ENCODE data around the gene MUC6.

MUC6 gene

DNA sequence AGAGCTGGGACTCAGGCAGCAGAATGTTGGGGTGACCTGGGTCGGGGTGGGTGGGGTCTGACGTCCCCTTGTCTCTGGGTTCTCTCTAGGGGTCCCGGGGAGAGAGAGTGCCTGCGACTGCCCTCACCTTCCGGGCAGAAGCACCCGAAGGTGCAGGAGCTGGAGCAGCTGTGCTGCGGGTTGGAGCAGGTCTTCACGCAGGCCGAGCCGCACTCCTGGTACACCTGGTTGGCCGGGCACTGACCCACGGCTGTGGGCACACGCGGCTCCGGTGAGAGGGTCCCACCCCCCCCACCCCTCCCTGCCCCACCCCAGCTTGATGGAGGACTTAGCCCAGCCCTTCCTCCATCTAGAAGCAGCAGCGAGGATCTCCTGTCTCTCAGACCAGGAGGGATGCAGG is 6.4 kb downstream of the MUC6 start:
- WGBS (ENCODE audit: insufficient coverage): 85% methylated on average over 6 of the region's 16 CpGs
- Histone ChIP-seq H3K9me3 (ENCODE audit: control extremely low read depth in 1 of 5, control insufficient read depth in 4 of 5, insufficient read depth in 2 of 5, low read depth in 1 of 5, low read length in 4 of 5) (no peaks in the 10 kb centered on the region), H3K36me3 (ENCODE audit: control insufficient read depth in 4 of 4, insufficient read depth in 4 of 4, low read length in 3 of 4) (no peaks in the 10 kb centered on the region), H3K27ac (ENCODE audit: insufficient read depth in 1 of 2, low read depth in 1 of 2, low read length in 2 of 2, poor library complexity in 1 of 2, severe bottlenecking in 2 of 2) (no peak overlapping the region), H3K27me3 (replicated peaks in 2 of 5; ENCODE audit: control insufficient read depth in 4 of 5, insufficient read depth in 5 of 5, low read length in 4 of 5) (no peaks in the 10 kb centered on the region), H3K4me1 (ENCODE audit: control extremely low read depth in 1 of 4, control insufficient read depth in 4 of 4, insufficient read depth in 4 of 4, low read length in 3 of 4) (no peaks in the 10 kb centered on the region), H3K4me3 (ENCODE audit: control insufficient read depth in 1 of 7, extremely low read depth in 1 of 7, insufficient read depth in 4 of 7, low read depth in 2 of 7, low read length in 6 of 7) (no peak overlapping the region)
- POLR2A ChIA-PET: no interaction called here
- no peak for DNase-seq
- CTCF ChIA-PET: no interaction called here

DNA sequence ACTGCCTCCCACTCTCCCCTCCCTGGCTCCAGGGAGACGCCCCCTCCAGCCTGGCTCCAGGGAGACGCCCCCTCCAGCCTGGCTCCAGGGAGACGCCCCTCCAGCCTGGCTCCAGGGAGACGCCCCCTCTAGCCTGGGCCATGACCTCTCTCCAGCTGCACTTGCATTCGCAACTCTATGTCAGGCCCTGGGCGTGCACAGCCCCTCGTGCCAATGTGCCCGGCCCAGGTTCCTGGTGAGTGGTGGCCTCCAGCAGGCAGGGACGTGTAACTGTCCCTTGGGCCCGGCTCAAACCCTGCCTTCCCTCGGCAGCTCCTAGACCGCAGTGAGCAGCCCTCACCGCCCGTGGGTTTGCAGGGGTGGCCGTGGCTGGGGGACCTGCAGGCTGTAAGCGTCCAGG is 6.9 kb downstream of the MUC6 start:
- Histone ChIP-seq H3K27ac (ENCODE audit: insufficient read depth in 1 of 2, low read depth in 1 of 2, low read length in 2 of 2, poor library complexity in 1 of 2, severe bottlenecking in 2 of 2) (no peak overlapping the region), H3K27me3 (replicated peaks in 2 of 5; ENCODE audit: control insufficient read depth in 4 of 5, insufficient read depth in 5 of 5, low read length in 4 of 5) (no peaks in the 10 kb centered on the region), H3K4me3 (ENCODE audit: control insufficient read depth in 1 of 7, extremely low read depth in 1 of 7, insufficient read depth in 4 of 7, low read depth in 2 of 7, low read length in 6 of 7) (no peak overlapping the region), H3K36me3 (ENCODE audit: control insufficient read depth in 4 of 4, insufficient read depth in 4 of 4, low read length in 3 of 4) (no peaks in the 10 kb centered on the region), H3K9me3 (ENCODE audit: control extremely low read depth in 1 of 5, control insufficient read depth in 4 of 5, insufficient read depth in 2 of 5, low read depth in 1 of 5, low read length in 4 of 5) (no peaks in the 10 kb centered on the region), H3K4me1 (ENCODE audit: control extremely low read depth in 1 of 4, control insufficient read depth in 4 of 4, insufficient read depth in 4 of 4, low read length in 3 of 4) (no peaks in the 10 kb centered on the region)
- ChIA-PET CTCF (interaction anchor here (0.6 kb wide), 1 partner anchor 267 kb away, joined by 3 read pairs; no protein-coding TSS in a partner anchor), POLR2A (no interaction called here)
- no peak for DNase-seq
- 64% methylated on average over 16 of the region's 16 CpGs for WGBS (ENCODE audit: insufficient coverage)

DNA sequence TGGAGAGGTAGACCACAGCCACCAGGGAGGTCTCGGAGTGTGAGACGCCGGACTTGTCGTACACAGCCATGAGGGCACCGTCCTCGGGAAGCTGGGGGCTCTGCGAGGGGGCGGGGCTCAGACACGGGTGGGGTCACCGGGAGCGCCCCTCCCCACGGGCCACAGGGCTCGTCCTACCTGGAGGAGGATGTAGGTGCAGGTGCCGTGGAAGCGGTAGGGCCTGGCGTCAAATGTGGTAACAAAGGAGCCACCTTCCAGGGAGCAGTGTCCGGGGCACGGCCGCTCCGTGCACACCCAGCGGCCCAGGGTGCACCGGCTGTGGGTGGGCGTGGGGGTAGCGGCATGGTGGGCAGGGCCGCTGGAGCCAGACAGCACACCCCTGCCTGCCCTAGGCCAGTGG is 7.5 kb downstream of the MUC6 start:
- no peak overlapping the region for H3K4me3 ChIP-seq (ENCODE audit: control insufficient read depth in 1 of 7, extremely low read depth in 1 of 7, insufficient read depth in 4 of 7, low read depth in 2 of 7, low read length in 6 of 7)
- H3K9me3 ChIP-seq (ENCODE audit: control extremely low read depth in 1 of 5, control insufficient read depth in 4 of 5, insufficient read depth in 2 of 5, low read depth in 1 of 5, low read length in 4 of 5): no peaks in the 10 kb centered on the region
- DNase-seq: no peak
- 93% methylated on average over 22 of the region's 25 CpGs for WGBS (ENCODE audit: insufficient coverage)
- H3K27me3 ChIP-seq (replicated peaks in 2 of 5; ENCODE audit: control insufficient read depth in 4 of 5, insufficient read depth in 5 of 5, low read length in 4 of 5): no peaks in the 10 kb centered on the region
- ChIA-PET CTCF (interaction anchor here (0.6 kb wide), 1 partner anchor 266 kb away, joined by 3 read pairs; no protein-coding TSS in a partner anchor), POLR2A (no interaction called here)
- no peaks in the 10 kb centered on the region for H3K4me1 ChIP-seq (ENCODE audit: control extremely low read depth in 1 of 4, control insufficient read depth in 4 of 4, insufficient read depth in 4 of 4, low read length in 3 of 4)
- no peak overlapping the region for H3K27ac ChIP-seq (ENCODE audit: insufficient read depth in 1 of 2, low read depth in 1 of 2, low read length in 2 of 2, poor library complexity in 1 of 2, severe bottlenecking in 2 of 2)
- H3K36me3 ChIP-seq (ENCODE audit: control insufficient read depth in 4 of 4, insufficient read depth in 4 of 4, low read length in 3 of 4): no peaks in the 10 kb centered on the region

DNA sequence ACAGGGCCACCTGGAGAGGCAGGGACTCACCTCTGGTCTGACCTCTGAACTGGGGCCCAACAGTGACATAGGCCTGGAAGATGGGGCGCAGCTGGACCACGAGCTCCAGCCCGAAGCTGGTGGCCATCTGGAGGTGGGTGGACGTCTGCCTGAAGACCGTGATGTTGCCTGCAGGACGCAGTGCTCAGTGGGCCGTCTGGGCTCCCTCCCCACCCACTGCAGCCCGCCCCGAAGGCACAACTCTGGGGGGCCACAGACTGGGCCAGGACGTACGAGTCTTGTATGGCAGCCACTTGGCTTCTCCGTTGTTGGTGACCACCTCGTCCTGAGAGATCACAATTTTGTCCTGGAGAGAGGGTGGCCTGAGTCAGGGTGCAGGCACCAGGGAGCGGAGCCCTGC is 7.9 kb downstream of the MUC6 start:
- no peaks in the 10 kb centered on the region for H3K4me1 ChIP-seq (ENCODE audit: control extremely low read depth in 1 of 4, control insufficient read depth in 4 of 4, insufficient read depth in 4 of 4, low read length in 3 of 4)
- H3K4me3 ChIP-seq (ENCODE audit: control insufficient read depth in 1 of 7, extremely low read depth in 1 of 7, insufficient read depth in 4 of 7, low read depth in 2 of 7, low read length in 6 of 7): no peak overlapping the region
- 92% methylated on average over 10 of the region's 14 CpGs for WGBS (ENCODE audit: insufficient coverage)
- H3K36me3 ChIP-seq (ENCODE audit: control insufficient read depth in 4 of 4, insufficient read depth in 4 of 4, low read length in 3 of 4): no peaks in the 10 kb centered on the region
- ChIA-PET CTCF (no interaction called here), POLR2A (no interaction called here)
- no peaks in the 10 kb centered on the region for H3K9me3 ChIP-seq (ENCODE audit: control extremely low read depth in 1 of 5, control insufficient read depth in 4 of 5, insufficient read depth in 2 of 5, low read depth in 1 of 5, low read length in 4 of 5)
- H3K27me3 ChIP-seq (replicated peaks in 2 of 5; ENCODE audit: control insufficient read depth in 4 of 5, insufficient read depth in 5 of 5, low read length in 4 of 5): no peaks in the 10 kb centered on the region
- no peak overlapping the region for H3K27ac ChIP-seq (ENCODE audit: insufficient read depth in 1 of 2, low read depth in 1 of 2, low read length in 2 of 2, poor library complexity in 1 of 2, severe bottlenecking in 2 of 2)
- DNase-seq: no peak

DNA sequence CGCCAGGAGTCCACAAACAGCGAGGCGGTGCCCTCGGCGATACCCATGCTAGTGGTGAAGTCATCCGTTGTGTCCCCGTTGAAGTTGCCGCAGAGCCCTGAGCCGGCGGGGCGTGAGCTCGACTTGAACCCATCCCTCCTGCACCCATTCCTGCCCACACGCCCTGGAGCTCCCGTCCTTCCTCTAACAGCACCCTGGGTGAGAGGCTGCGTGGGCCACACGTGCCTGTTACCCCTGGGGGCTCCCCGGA is 8.3 kb downstream of the MUC6 start:
- POLR2A ChIA-PET: no interaction called here
- Histone ChIP-seq H3K27me3 (replicated peaks in 2 of 5; ENCODE audit: control insufficient read depth in 4 of 5, insufficient read depth in 5 of 5, low read length in 4 of 5) (no peaks in the 10 kb centered on the region), H3K4me3 (ENCODE audit: control insufficient read depth in 1 of 7, extremely low read depth in 1 of 7, insufficient read depth in 4 of 7, low read depth in 2 of 7, low read length in 6 of 7) (no peak overlapping the region), H3K4me1 (ENCODE audit: control extremely low read depth in 1 of 4, control insufficient read depth in 4 of 4, insufficient read depth in 4 of 4, low read length in 3 of 4) (no peaks in the 10 kb centered on the region), H3K36me3 (ENCODE audit: control insufficient read depth in 4 of 4, insufficient read depth in 4 of 4, low read length in 3 of 4) (no peaks in the 10 kb centered on the region), H3K27ac (ENCODE audit: insufficient read depth in 1 of 2, low read depth in 1 of 2, low read length in 2 of 2, poor library complexity in 1 of 2, severe bottlenecking in 2 of 2) (no peak overlapping the region), H3K9me3 (ENCODE audit: control extremely low read depth in 1 of 5, control insufficient read depth in 4 of 5, insufficient read depth in 2 of 5, low read depth in 1 of 5, low read length in 4 of 5) (no peaks in the 10 kb centered on the region)
- CTCF ChIA-PET: no interaction called here
- WGBS (ENCODE audit: insufficient coverage): 91% methylated on average over 16 of the region's 17 CpGs
- no peak for DNase-seq

DNA sequence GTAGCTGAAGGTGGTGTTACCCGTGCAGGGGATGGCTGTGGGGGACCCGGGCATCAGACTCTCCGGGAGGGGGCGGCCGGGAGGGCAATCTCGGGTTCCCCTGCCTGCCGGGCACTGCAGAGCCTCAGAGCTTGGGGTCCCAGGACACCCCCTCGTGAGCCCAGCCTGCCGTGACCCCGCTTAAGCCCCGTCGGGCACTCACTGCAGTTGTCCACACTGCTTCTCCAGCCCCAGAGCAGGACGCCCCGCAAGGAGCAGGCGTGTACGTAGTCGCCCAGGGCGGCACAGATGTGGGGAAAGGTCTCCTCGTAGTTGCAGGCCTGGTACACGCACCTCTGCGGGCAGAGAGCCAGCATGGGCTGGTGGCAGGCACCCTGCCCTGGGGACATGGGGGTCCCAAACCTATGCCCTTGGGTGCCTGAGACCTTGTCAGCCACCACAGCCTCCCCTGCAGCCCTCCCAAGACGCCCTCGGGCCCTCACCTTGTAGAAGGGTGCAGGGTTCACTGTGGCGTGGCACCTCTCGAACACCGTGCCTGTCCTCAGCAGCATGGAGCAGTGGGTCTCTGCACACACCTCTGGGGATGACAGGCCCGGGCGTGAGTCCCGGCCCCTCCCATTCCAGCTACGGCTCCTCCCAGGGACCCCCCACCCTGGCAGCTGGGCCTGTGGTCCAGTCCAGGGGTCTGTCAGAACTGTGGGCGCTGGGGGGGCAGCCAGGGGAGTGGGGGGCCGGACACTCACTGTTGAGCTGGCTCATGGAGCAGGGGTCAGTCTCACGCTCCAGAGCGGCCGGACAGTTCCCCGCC is 8.8 kb downstream of the MUC6 start:
- no peaks in the 10 kb centered on the region for H3K36me3 ChIP-seq (ENCODE audit: control insufficient read depth in 4 of 4, insufficient read depth in 4 of 4, low read length in 3 of 4)
- H3K27ac ChIP-seq (ENCODE audit: insufficient read depth in 1 of 2, low read depth in 1 of 2, low read length in 2 of 2, poor library complexity in 1 of 2, severe bottlenecking in 2 of 2): no peak overlapping the region
- H3K27me3 ChIP-seq (replicated peaks in 2 of 5; ENCODE audit: control insufficient read depth in 4 of 5, insufficient read depth in 5 of 5, low read length in 4 of 5): no peaks in the 10 kb centered on the region
- POLR2A ChIA-PET: no interaction called here
- CTCF ChIA-PET: no interaction called here
- H3K4me1 ChIP-seq (ENCODE audit: control extremely low read depth in 1 of 4, control insufficient read depth in 4 of 4, insufficient read depth in 4 of 4, low read length in 3 of 4): no peaks in the 10 kb centered on the region
- DNase-seq: no peak
- 94% methylated on average over 24 of the region's 36 CpGs for WGBS (ENCODE audit: insufficient coverage)
- H3K4me3 ChIP-seq (ENCODE audit: control insufficient read depth in 1 of 7, extremely low read depth in 1 of 7, insufficient read depth in 4 of 7, low read depth in 2 of 7, low read length in 6 of 7): no peak overlapping the region
- H3K9me3 ChIP-seq (ENCODE audit: control extremely low read depth in 1 of 5, control insufficient read depth in 4 of 5, insufficient read depth in 2 of 5, low read depth in 1 of 5, low read length in 4 of 5): no peaks in the 10 kb centered on the region

DNA sequence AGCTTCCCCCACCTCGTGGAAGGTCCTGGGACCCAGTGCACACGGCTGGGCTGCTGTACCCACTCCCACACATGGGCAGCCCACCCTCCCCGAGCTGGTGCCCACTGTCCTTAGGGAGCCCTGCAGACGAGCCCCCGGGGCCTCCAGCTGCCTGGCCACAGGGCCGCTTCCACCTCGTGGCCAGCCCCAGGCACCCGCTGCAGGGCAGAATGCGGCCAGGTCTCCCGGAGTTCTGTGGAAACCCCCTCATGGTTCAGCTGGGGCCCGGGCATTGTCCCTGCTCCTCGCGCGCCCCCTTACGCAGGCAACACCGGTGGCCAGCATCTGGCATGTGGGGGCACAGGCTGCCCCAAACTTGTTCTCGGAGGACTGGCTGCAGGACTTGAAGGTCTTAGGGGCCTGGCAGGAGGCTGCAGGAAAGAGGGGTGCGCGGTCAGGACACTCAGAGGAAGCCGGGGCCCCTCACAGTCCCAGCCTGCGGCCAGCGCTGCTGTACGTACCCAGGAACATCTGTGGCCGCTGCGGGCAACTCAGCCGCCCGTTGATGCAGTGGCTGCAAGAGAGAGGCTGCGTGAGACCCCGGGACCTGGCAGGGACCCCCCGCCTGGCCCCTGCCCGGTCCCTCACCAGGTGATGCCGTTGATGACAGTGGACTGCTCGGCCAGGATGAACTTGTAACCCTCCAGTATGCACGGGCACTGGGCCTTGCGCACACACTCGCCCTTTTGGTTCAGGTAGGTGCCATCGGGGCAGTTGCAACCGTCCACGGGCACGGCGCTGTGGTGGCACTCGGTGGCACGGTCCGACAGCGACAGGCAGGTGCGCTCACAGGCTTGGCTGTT is 9.7 kb downstream of the MUC6 start:
- POLR2A ChIA-PET: no interaction called here
- no peak overlapping the region for H3K4me3 ChIP-seq (ENCODE audit: control insufficient read depth in 1 of 7, extremely low read depth in 1 of 7, insufficient read depth in 4 of 7, low read depth in 2 of 7, low read length in 6 of 7)
- no peak for DNase-seq
- H3K36me3 ChIP-seq (ENCODE audit: control insufficient read depth in 4 of 4, insufficient read depth in 4 of 4, low read length in 3 of 4): no peaks in the 10 kb centered on the region
- CTCF ChIA-PET: interaction anchor here (0.7 to 1.0 kb wide), 2 partner anchors 23 to 72 kb away, joined by 3 to 4 read pairs; no protein-coding TSS in a partner anchor
- H3K27ac ChIP-seq (ENCODE audit: insufficient read depth in 1 of 2, low read depth in 1 of 2, low read length in 2 of 2, poor library complexity in 1 of 2, severe bottlenecking in 2 of 2): no peak overlapping the region
- 85% methylated on average over 40 of the region's 46 CpGs for WGBS (ENCODE audit: insufficient coverage)
- H3K4me1 ChIP-seq (ENCODE audit: control extremely low read depth in 1 of 4, control insufficient read depth in 4 of 4, insufficient read depth in 4 of 4, low read length in 3 of 4): no peaks in the 10 kb centered on the region
- H3K9me3 ChIP-seq (ENCODE audit: control extremely low read depth in 1 of 5, control insufficient read depth in 4 of 5, insufficient read depth in 2 of 5, low read depth in 1 of 5, low read length in 4 of 5): no peaks in the 10 kb centered on the region
- H3K27me3 ChIP-seq (replicated peaks in 2 of 5; ENCODE audit: control insufficient read depth in 4 of 5, insufficient read depth in 5 of 5, low read length in 4 of 5): no peaks in the 10 kb centered on the region

Data from common myeloid progenitor, CD34-positive (primary cell).